GM12878 (cell line): Measurements from ENCODE around the gene CABLES1. TPM values are rescaled to one million over a fixed set of nuclear protein-coding genes. Genes with fewer than 3 reads are reported as not detected.

Source experiments
- BACH1 ChIP-seq: fragments of 450-650 bp; IDR thresholded peaks from 2 replicates; pipeline ENCODE4 v1.6.1; 2017; ENCODE audit warnings: mild to moderate bottlenecking, borderline replicate concordance
- HDAC2 ChIP-seq: fragments of 200-600 bp; sonication (generic); IDR thresholded peaks from 2 replicates; pipeline ENCODE4 v1.6.1; 2017
- NKRF ChIP-seq: fragments of 450-650 bp; conservative IDR thresholded peaks from 2 replicates; pipeline ENCODE4 v1.6.1; 2017; ENCODE audit warnings: mild to moderate bottlenecking, moderate library complexity
- PBX3 ChIP-seq: IDR thresholded peaks from 2 replicates; pipeline ENCODE4 v1.6.1; 2011; ENCODE audit warnings: mild to moderate bottlenecking, low read depth, low read length, moderate library complexity; ENCODE audit not compliant: insufficient replicate concordance
- PKNOX1 ChIP-seq: fragments of 450-650 bp; IDR thresholded peaks from 2 replicates; pipeline ENCODE4 v1.6.1; 2016; ENCODE audit warnings: mild to moderate bottlenecking
- POLR2A ChIP-seq: IDR thresholded peaks from 2 replicates; pipeline ENCODE4 v1.6.1; 2011; ENCODE audit warnings: low read depth, mild to moderate bottlenecking, low read length
- RAD51 ChIP-seq: fragments of 450-650 bp; IDR thresholded peaks from 2 replicates; pipeline ENCODE4 v1.6.1; 2016; ENCODE audit warnings: moderate library complexity, mild to moderate bottlenecking, inconsistent platforms
- REST ChIP-seq: IDR thresholded peaks from 2 replicates; pipeline ENCODE4 v1.6.1; 2012; ENCODE audit warnings: mild to moderate bottlenecking, low read depth, low read length
- SIX5 ChIP-seq: IDR thresholded peaks from 2 replicates; pipeline ENCODE4 v1.6.1; 2011; ENCODE audit warnings: mild to moderate bottlenecking, low read depth, low read length, moderate library complexity; ENCODE audit not compliant: severe bottlenecking
- TCF12 ChIP-seq: IDR thresholded peaks from 2 replicates; pipeline ENCODE4 v1.6.1; 2011; ENCODE audit warnings: low read depth, mild to moderate bottlenecking, low read length
- TCF7 ChIP-seq: IDR thresholded peaks from 2 replicates; pipeline ENCODE4 v1.6.1; 2014; ENCODE audit warnings: antibody characterized with exemption, borderline replicate concordance
- ZBTB4 ChIP-seq: fragments of 450-650 bp; formaldehyde crosslinking; IDR thresholded peaks from 2 replicates; pipeline ENCODE4 v1.4.0; 2022; ENCODE audit warnings: mild to moderate bottlenecking, moderate library complexity
- ZBTB40 ChIP-seq: fragments of 450-650 bp; IDR thresholded peaks from 2 replicates; pipeline ENCODE4 v1.6.1; 2016; ENCODE audit warnings: mild to moderate bottlenecking, moderate library complexity, borderline replicate concordance
- ZNF384 ChIP-seq: IDR thresholded peaks from 2 replicates; pipeline ENCODE4 v1.6.1; 2012; ENCODE audit warnings: low read depth, mild to moderate bottlenecking, low read length, improper control_type of control experiment, borderline replicate concordance
- polyA plus RNA-seq, 11 experiments: library from polyadenylated mRNA; depleted of rRNA in 4 of 11; unstranded in 6 of 11; stranded (reverse) in 5 of 11; fragments of >200 nt; fragmentation: Nextera tagmentation in 4 of 11; fragmentation: Illumina TruSeq in 1 of 11; extraction: Ambion mirVana in 4 of 11; extraction: Trizol in 1 of 11; gene quantifications; 1 replicate in 1 of 11; 2 replicates in 10 of 11; pipeline versions ENCODE4 v1.2.1 to v1.2.3, GENCODE V29; 2011 to 2016; ENCODE audit warnings: inconsistent platforms in 2 of 11, missing spikeins in 2 of 11, low read depth in 1 of 11
- total RNA-seq, 4 experiments: library from RNA; depleted of rRNA in 3 of 4; stranded (reverse); fragments of >200 nt in 3 of 4; fragmentation: Illumina TruSeq in 1 of 4; extraction: Trizol in 1 of 4; gene quantifications; 2 replicates each; pipeline versions ENCODE4 v1.2.1 to v1.2.3, GENCODE V29; 2013 to 2021

The CABLES1 gene
- total and polyA plus RNA-seq, 10 of the 15 experiments (the other 5 are each of a cell fraction or from before 2014, with no cell fraction given): 2.9 to 27.2 (median 8.2) TPM

GRCh38 chr18:23306822-23307221 lies 171.5 kb downstream of the CABLES1 start (continued):
- TF ChIP-seq ZBTB40 (no peak), HDAC2 (no peak), TCF7 (no peak), REST (no peak), NKRF (no peak), ZNF384 (no peak), PBX3 (peak; percentile 1), SIX5 (no peak), RAD51 (peak; percentile 57; the same call in 1 of the 2 replicates), POLR2A (no peak), ZBTB4 (CRISPR knock-in tag) (no peak), BACH1 (peak; percentile 83; the same call in 1 of the 2 replicates), TCF12 (0 out of 2 replicates have a peak, but pooled peaks have one; percentile 24), PKNOX1 (peak; percentile 27; the same call in 1 of the 2 replicates)
